ENCODE measurements around the gene RTN3.

- TF ChIP-seq TAF1 (IDR thresholded peaks at IDR 0.05; ENCODE audit: borderline replicate concordance, low read depth, low read length) (no peak), POLR2A (IDR thresholded peaks at IDR 0.05; ENCODE audit: low read depth, low read length) (no peak), POLR2AphosphoS5 (IDR thresholded peaks at IDR 0.05; ENCODE audit: low read depth, low read length) (no peak)
Observed at GRCh38 chr11:63738720-63739360, 57.5 kb downstream of the RTN3 start.

Measured in GM12892 (cell line).